Glutamatergic neuron (in vitro differentiated cells): ENCODE data around the gene LRRC39. TPM values are rescaled to one million over a fixed set of nuclear protein-coding genes. Genes with fewer than 3 reads are reported as not detected.

Experiments used
- DNase-seq: peaks from one replicate; pipeline ENCODE4 v3.0.0; 2022
- H3K27ac Mint-ChIP-seq: one replicate; pipeline ENCODE4 v1.8.0; 2020; ENCODE audit warnings: mild to moderate bottlenecking, mixed read lengths, inconsistent platforms; ENCODE audit not compliant: unreplicated experiment
- H3K27me3 Mint-ChIP-seq: one replicate; pipeline ENCODE4 v1.8.0; 2020; ENCODE audit warnings: mild to moderate bottlenecking, moderate library complexity, mixed read lengths, inconsistent platforms; ENCODE audit not compliant: unreplicated experiment
- H3K36me3 Mint-ChIP-seq: one replicate; pipeline ENCODE4 v1.8.0; 2020; ENCODE audit warnings: mild to moderate bottlenecking, mixed read lengths, inconsistent platforms; ENCODE audit not compliant: unreplicated experiment
- H3K4me1 Mint-ChIP-seq: one replicate; pipeline ENCODE4 v1.8.0; 2020; ENCODE audit warnings: mild to moderate bottlenecking, low read depth, mixed read lengths, inconsistent platforms; ENCODE audit not compliant: unreplicated experiment
- H3K4me3 Mint-ChIP-seq: one replicate; pipeline ENCODE4 v1.8.0; 2020; ENCODE audit warnings: mild to moderate bottlenecking, mixed read lengths, inconsistent platforms; ENCODE audit not compliant: unreplicated experiment
- H3K9me3 Mint-ChIP-seq: one replicate; pipeline ENCODE4 v1.8.0; 2020; ENCODE audit warnings: mild to moderate bottlenecking, moderate library complexity, mixed read lengths, inconsistent platforms; ENCODE audit not compliant: unreplicated experiment
- CTCF ChIP-seq: fragments of 200-600 bp; sonication (generic); IDR thresholded peaks from one replicate; pipeline ENCODE4 v1.5.0; 2021; ENCODE audit not compliant: partially characterized antibody, unreplicated experiment
- total RNA-seq: library from RNA; stranded (reverse); fragmentation: NEBNext Ultra II Directional; extraction: Animal tissue kit (Norgen Biotek cat#: 25700); gene quantifications from one replicate; pipeline ENCODE4 v1.2.1, GENCODE V29; 2021; ENCODE audit not compliant: unreplicated experiment

The LRRC39 gene
- total RNA-seq, 1 donor from 2014 or later, result 2.1 TPM

DNA sequence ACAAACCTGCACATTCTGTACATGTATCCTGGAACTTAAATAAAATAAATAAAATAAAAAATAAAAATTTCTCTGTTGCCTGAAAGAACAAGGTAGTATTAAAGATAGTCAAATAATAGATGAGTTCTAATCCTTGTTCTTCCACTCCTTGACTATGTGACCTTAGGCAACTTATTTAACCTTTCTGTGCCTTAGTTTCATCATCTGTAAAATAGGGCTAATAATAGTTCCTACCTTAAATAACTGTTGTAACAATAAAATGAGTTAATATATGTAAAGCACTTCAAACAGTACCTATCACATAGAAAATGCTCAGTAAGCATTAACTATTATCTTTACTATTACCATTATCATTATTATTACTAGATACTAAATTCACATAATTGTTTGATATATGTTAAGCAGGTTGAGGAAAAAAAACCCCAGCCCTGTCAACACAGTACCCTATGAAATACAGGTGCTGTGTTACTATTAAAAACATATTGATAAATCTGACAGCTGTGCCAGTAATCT lies 68.4 kb downstream of the LRRC39 start:
- Mint-ChIP-seq H3K27me3 (no peaks in the 10 kb centered on the region), H3K36me3 (no peaks in the 10 kb centered on the region), H3K9me3 (no peaks in the 10 kb centered on the region), H3K27ac (no peak overlapping the region), H3K4me3 (no peak overlapping the region), H3K4me1 (no peaks in the 10 kb centered on the region)
- TF ChIP-seq CTCF, result no peak
- no peak for DNase-seq

DNA sequence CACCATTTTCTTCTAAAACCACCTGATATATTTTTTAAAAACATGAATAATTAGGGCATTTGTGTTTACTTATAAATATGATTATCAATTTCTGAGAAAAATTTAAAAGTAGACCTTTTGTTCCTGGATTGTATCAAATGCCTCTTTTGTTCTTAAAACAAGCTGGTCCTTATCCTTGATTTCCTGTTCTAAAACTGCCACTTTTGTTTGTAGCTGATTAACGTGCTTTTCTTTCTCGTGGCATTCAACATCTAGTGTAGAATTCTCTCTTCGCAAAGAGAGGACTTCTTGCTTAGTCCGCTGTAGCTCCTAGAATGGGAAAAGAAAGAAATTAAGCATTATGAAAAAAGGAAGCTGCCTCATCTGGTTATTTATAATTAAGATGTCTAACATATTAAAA lies 70.4 kb downstream of the LRRC39 start:
- no peak for TF ChIP-seq CTCF
- H3K27me3 Mint-ChIP-seq, result no peaks in the 10 kb centered on the region
- H3K4me1 Mint-ChIP-seq, result no peaks in the 10 kb centered on the region
- no peak for DNase-seq
- no peak overlapping the region for H3K27ac Mint-ChIP-seq
- H3K9me3 Mint-ChIP-seq, result no peaks in the 10 kb centered on the region
- H3K4me3 Mint-ChIP-seq, result no peak overlapping the region
- no peaks in the 10 kb centered on the region for H3K36me3 Mint-ChIP-seq

DNA sequence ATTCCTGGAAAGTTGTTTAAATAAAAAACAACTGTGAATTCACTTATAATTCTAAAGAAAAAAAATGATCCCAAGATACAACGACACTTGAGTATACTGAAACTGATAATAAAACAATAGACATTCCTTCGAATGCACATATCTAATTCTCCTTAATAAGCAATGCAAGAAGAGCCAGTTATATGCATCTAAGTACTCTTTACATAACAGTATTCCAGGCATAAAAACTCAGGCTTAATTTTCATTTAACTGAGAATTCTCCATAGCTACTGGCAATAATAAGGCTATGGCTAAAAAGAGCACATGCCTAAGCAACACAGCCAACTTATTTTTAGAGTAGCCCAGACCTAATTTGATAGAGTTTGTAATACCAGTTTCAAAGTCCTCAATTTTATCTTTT lies 76.5 kb downstream of the LRRC39 start:
- DNase-seq, result no peak
- H3K4me1 Mint-ChIP-seq, result no peaks in the 10 kb centered on the region
- H3K36me3 Mint-ChIP-seq, result no peaks in the 10 kb centered on the region
- no peak overlapping the region for H3K27ac Mint-ChIP-seq
- peaks cover 1% of the 10 kb centered on the region for H3K9me3 Mint-ChIP-seq
- no peak for TF ChIP-seq CTCF
- H3K4me3 Mint-ChIP-seq, result no peak overlapping the region
- no peaks in the 10 kb centered on the region for H3K27me3 Mint-ChIP-seq

- Mint-ChIP-seq H3K27me3 (no peaks in the 10 kb centered on the region), H3K36me3 (no peaks in the 10 kb centered on the region), H3K9me3 (peaks cover 1% of the 10 kb centered on the region), H3K4me3 (no peak overlapping the region), H3K27ac (no peak overlapping the region), H3K4me1 (no peaks in the 10 kb centered on the region)
- TF ChIP-seq CTCF, result no peak
- no peak for DNase-seq
These were observed 77.9 kb downstream of the LRRC39 start for GRCh38 chr1:100100202-100100601.

Other genes starting within 250 kb of the LRRC39 start
- 7.7 TPM for gene SLC35A3, start 208.3 kb downstream of the LRRC39 start, total RNA-seq
- 4.0 TPM for gene SASS6, start 45.3 kb downstream of the LRRC39 start, total RNA-seq
- 11.4 TPM for gene TRMT13, start 45.1 kb downstream of the LRRC39 start, total RNA-seq
- gene DBT, start 71.6 kb upstream of the LRRC39 start, total RNA-seq, result 11.4 TPM
- 49.7 TPM for gene RTCA, start 88.0 kb upstream of the LRRC39 start, total RNA-seq
- gene CDC14A, start 174.2 kb upstream of the LRRC39 start, total RNA-seq, result 9.2 TPM